T47D (cell line): ENCODE data around the gene ALG14.

Experiments
- DNase-seq, 2 experiments: peaks; one replicate each; pipeline versions ENCODE4 v3.0.0 to v3.0.0-alpha.2; 2011 to 2012; ENCODE audit warnings: low read depth in 1 of 2, low spot score in 1 of 2
- JUND ChIP-seq: IDR thresholded peaks from 2 replicates; pipeline ENCODE4 v1.6.1; 2012; ENCODE audit warnings: low read depth
- in situ Hi-C: cut with HindIII; loops from 2 replicates; pipeline ENCODE4 v1.10.0; 2016; ENCODE audit warnings: low sequenced_read_pairs, low pct_unique_long_range_greater_than_20kb

Gene ALG14

GRCh38 chr1:94955767-94956632 is 116.8 kb downstream of the ALG14 start:
- DNase-seq = peak in 1 of 2 experiments; percentile 76
- in situ Hi-C loops = no loop called here
- no peak for TF ChIP-seq JUND

- no peak for TF ChIP-seq JUND
- in situ Hi-C loops = no loop called here
- no peak for DNase-seq
These were observed 118.2 kb downstream of the ALG14 start for GRCh38 chr1:94954263-94955220.

- no peak for TF ChIP-seq JUND
- DNase-seq = no peak
- in situ Hi-C loops = no loop called here
These were observed 119.0 kb downstream of the ALG14 start for GRCh38 chr1:94953746-94954145.

GRCh38 chr1:94953107-94953506 is 119.6 kb downstream of the ALG14 start:
- no peak for TF ChIP-seq JUND
- no peak for DNase-seq
- in situ Hi-C loops = no loop called here

GRCh38 chr1:94952539-94952938 is 120.2 kb downstream of the ALG14 start:
- in situ Hi-C loops = no loop called here
- DNase-seq = no peak
- TF ChIP-seq JUND = no peak

GRCh38 chr1:94951509-94952208 is 121.1 kb downstream of the ALG14 start:
- no peak for DNase-seq

GRCh38 chr1:94951046-94951445 is 121.7 kb downstream of the ALG14 start:
- in situ Hi-C loops = no loop called here
- no peak for TF ChIP-seq JUND
- DNase-seq = no peak

More at GRCh38 chr1:94951509-94952208, 121.1 kb downstream of the ALG14 start:
- in situ Hi-C loops = no loop called here
- TF ChIP-seq JUND = no peak

GRCh38 chr1:94949681-94950661 is 122.8 kb downstream of the ALG14 start:
- TF ChIP-seq JUND = no peak
- no peak for DNase-seq
- in situ Hi-C loops = no loop called here

- DNase-seq = no peak
These were observed 125.3 kb downstream of the ALG14 start for GRCh38 chr1:94947437-94947836.

GRCh38 chr1:94946886-94947285 is 125.9 kb downstream of the ALG14 start:
- no peak for TF ChIP-seq JUND
- in situ Hi-C loops = no loop called here
- DNase-seq = no peak

More at GRCh38 chr1:94947437-94947836, 125.3 kb downstream of the ALG14 start:
- in situ Hi-C loops = no loop called here
- no peak for TF ChIP-seq JUND
